PFSK-1 (cell line): ENCODE data around the gene ZNF814.

Experiments
- FOXP2 ChIP-seq: optimal IDR thresholded peaks from 2 replicates; pipeline ENCODE3; 2011; ENCODE audit warnings: borderline replicate concordance, control low read depth, inconsistent platforms; ENCODE audit not compliant: insufficient read depth; ENCODE audit errors: extremely low read length, extremely low read depth
- POLR2AphosphoS5 ChIP-seq: IDR thresholded peaks from 2 replicates; pipeline ENCODE4 v1.6.1; 2012; ENCODE audit warnings: low read depth, mild to moderate bottlenecking, control low read depth, low read length, moderate library complexity
- SIN3A ChIP-seq: IDR thresholded peaks from 2 replicates; pipeline ENCODE4 v1.6.1; 2012; ENCODE audit warnings: mild to moderate bottlenecking, low read length, moderate library complexity, borderline replicate concordance; ENCODE audit not compliant: insufficient read depth
- TAF1 ChIP-seq: IDR thresholded peaks from 2 replicates; pipeline ENCODE4 v1.6.1; 2012; ENCODE audit warnings: low read length, control low read depth, borderline replicate concordance; ENCODE audit not compliant: insufficient read depth
- TF ChIP-seq, protein P1 (sequence below), 2 experiments: IDR thresholded peaks; 2 replicates each; pipeline versions ENCODE4 v1.6.1 to v1.8.0; 2011 to 2012; ENCODE audit warnings: low read depth in 2 of 2, low read length in 2 of 2, control low read depth in 1 of 2, inconsistent platforms in 1 of 2, mild to moderate bottlenecking in 1 of 2, moderate library complexity in 1 of 2; ENCODE audit not compliant: insufficient read depth in 1 of 2

The ZNF814 gene

DNA sequence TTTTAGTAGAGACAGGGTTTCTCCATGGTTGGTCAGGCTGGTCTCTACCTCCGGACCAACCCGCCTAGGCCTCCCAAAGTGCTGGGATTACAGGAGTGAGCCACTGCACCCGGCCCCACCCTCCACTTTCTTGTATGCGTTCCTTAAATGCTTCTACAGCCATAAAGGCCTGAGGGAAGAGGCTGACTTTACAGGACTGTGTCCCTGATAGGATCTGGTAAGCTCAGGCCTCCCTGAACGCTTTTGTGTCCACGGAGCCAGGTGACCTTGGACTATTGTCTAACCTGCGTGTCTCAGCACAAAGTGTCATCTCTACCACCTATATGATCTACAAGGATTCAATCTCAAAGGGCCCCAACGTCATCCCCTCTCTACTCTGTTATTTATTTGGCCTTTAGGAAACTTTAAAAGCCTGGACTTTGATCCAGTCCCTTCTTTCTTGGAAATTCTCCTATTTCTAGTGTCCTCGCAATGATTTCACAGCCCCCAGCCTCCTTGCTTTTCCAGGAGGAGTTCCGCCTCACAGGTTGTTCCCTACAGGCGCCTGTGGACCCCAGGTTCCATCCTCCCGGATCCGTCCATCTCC is 74.8 kb downstream of the ZNF814 start:
- TF ChIP-seq POLR2AphosphoS5 (no peak), SIN3A (no peak), TAF1 (no peak), FOXP2 (no peak)
- TF ChIP-seq, protein P1, sequence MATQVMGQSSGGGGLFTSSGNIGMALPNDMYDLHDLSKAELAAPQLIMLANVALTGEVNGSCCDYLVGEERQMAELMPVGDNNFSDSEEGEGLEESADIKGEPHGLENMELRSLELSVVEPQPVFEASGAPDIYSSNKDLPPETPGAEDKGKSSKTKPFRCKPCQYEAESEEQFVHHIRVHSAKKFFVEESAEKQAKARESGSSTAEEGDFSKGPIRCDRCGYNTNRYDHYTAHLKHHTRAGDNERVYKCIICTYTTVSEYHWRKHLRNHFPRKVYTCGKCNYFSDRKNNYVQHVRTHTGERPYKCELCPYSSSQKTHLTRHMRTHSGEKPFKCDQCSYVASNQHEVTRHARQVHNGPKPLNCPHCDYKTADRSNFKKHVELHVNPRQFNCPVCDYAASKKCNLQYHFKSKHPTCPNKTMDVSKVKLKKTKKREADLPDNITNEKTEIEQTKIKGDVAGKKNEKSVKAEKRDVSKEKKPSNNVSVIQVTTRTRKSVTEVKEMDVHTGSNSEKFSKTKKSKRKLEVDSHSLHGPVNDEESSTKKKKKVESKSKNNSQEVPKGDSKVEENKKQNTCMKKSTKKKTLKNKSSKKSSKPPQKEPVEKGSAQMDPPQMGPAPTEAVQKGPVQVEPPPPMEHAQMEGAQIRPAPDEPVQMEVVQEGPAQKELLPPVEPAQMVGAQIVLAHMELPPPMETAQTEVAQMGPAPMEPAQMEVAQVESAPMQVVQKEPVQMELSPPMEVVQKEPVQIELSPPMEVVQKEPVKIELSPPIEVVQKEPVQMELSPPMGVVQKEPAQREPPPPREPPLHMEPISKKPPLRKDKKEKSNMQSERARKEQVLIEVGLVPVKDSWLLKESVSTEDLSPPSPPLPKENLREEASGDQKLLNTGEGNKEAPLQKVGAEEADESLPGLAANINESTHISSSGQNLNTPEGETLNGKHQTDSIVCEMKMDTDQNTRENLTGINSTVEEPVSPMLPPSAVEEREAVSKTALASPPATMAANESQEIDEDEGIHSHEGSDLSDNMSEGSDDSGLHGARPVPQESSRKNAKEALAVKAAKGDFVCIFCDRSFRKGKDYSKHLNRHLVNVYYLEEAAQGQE (IDR thresholded peaks at IDR 0.05; ENCODE audit: insufficient read depth in 1 of 2, low read depth in 2 of 2, low read length in 2 of 2), result no peak

DNA sequence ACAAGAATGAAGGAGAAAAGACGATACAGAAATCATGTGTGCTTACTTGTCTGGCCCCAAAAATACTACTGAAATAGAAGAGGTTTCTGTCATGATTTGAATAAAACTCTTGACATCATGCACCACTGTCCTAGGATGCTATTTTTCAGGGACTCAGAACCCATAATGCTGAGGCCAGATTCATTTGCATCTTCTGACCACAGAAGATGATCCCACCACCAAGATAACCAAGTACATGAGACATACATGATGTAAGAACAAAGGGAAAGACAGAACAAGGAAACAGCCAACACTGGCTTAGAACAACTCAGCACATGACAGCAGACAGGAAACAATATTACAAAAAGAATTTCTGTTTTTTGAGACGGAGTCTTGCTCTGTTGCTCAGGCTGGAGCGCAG is 76.6 kb downstream of the ZNF814 start:
- TF ChIP-seq FOXP2 (no peak), POLR2AphosphoS5 (no peak), SIN3A (no peak), TAF1 (no peak)
- TF ChIP-seq, protein P1 (IDR thresholded peaks at IDR 0.05; ENCODE audit: insufficient read depth in 1 of 2, low read depth in 2 of 2, low read length in 2 of 2), result no peak

DNA sequence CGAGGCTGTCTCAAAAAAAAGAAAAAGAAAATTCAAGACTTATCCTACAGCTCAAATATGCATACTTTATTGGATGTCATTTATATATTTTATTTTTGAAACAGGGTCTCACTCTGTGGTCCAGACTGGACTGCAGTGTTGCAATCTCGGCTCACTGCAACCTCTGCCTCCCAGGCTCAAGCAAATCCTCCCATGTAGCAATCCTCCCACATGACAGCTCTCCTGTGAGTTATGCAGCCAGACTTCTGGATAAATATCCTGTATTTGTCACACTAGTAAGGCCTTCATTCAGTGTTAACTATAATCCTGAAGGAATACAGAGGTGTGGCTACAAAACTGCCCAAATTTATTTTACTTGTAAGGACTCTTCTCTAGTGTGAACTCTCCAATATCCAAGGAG is 81.3 kb downstream of the ZNF814 start:
- no peak; the same call in 1 of the 2 replicates for TF ChIP-seq SIN3A
- TF ChIP-seq, protein P1 (IDR thresholded peaks at IDR 0.05; ENCODE audit: insufficient read depth in 1 of 2, low read depth in 2 of 2, low read length in 2 of 2), result no peak
- no peak for TF ChIP-seq FOXP2
- no peak for TF ChIP-seq TAF1
- TF ChIP-seq POLR2AphosphoS5, result no peak

DNA sequence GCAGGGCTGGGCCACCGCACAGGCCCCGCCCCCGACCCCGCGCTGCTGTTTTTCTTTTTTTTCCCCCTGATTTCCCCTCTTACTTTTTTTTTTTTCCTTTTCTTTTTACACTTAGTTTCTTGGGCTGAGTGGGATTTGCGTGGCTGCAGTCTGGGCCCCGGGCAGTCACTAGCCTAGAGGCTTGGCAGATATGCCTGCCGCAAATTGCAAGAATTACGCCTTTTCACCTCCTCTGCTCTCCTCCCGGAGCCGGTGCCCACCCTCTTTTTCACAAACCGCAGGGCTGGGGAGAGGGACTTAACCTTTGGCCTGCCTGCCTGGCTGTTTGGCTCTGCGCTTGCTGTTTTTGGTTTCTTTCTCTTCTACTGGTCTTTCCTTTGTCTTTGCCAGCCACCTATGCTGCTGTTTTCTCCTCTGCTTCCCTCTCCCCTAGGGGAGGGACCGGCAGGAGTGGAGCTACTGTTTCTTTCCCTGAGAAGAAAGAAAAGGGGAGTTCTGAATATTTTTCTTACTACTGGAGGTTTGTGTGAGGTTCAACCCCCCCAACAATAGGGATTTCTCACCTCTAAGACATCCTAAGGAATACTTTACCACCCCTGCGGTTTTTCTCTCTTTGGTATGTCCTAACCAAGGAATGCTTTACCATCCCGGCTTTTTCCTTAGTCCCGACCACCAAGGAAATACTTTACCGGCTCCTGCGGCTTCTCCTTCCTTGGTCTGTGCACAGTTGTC is 85.1 kb downstream of the ZNF814 start:
- TF ChIP-seq, protein P1 (IDR thresholded peaks at IDR 0.05; ENCODE audit: insufficient read depth in 1 of 2, low read depth in 2 of 2, low read length in 2 of 2), result no peak

DNA sequence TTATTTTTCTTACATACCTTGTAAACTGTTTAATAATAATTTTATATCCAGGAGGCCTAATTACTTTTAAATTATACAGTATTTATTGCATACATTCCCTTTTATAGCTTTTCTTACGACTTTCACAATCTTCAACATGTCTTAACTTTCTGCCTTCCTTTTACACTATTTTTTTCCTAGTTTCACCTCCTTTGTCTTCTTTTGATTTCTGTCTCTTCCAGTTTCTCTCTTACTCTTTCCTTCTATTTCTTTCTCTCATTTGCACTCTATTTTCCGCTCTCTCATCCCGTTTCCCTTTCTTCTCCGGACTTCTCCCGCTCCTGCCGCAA is 85.6 kb downstream of the ZNF814 start:
- no peak for TF ChIP-seq SIN3A
- TF ChIP-seq, protein P1 (IDR thresholded peaks at IDR 0.05; ENCODE audit: insufficient read depth in 1 of 2, low read depth in 2 of 2, low read length in 2 of 2), result no peak
- TF ChIP-seq FOXP2, result no peak
- no peak for TF ChIP-seq TAF1
